Hematopoietic multipotent progenitor cell treated with erythropoietin and hydrocortisone succinate and interleukin-3 and kit ligand, for 8 days (in vitro differentiated cells): Measurements from ENCODE around the gene ACTG2.
A peak's percentile ranks its signal among the peaks of the same experiment; 100 is the strongest.

ENCODE experiments used
- DNase-seq: peaks from one replicate; pipeline ENCODE4 v3.0.0-alpha.2; 2015

ACTG2 gene

GRCh38 chr2:73915437-73915993, 22.7 kb downstream of the ACTG2 start:
- DNase-seq = no peak

GRCh38 chr2:73916666-73917065, 23.9 kb downstream of the ACTG2 start:
- DNase-seq = no peak

- no peak for DNase-seq
These were observed 24.5 kb downstream of the ACTG2 start for GRCh38 chr2:73917296-73917695.

GRCh38 chr2:73917696-73918207, 24.9 kb downstream of the ACTG2 start:
- DNase-seq = no peak

GRCh38 chr2:73918856-73919255, 26.0 kb downstream of the ACTG2 start:
- no peak for DNase-seq

GRCh38 chr2:73919596-73920228, 26.9 kb downstream of the ACTG2 start:
- no peak for DNase-seq

- DNase-seq = peak; percentile 73
These were observed 28.1 kb downstream of the ACTG2 start for GRCh38 chr2:73920577-73921545.

- no peak for DNase-seq
These were observed 28.8 kb downstream of the ACTG2 start for GRCh38 chr2:73921581-73921980.

- DNase-seq = no peak
These were observed 29.9 kb downstream of the ACTG2 start for GRCh38 chr2:73922681-73923080.

- peak; percentile 60 for DNase-seq
These were observed 32.4 kb downstream of the ACTG2 start for GRCh38 chr2:73925033-73925704.

- DNase-seq = no peak
These were observed 33.2 kb downstream of the ACTG2 start for GRCh38 chr2:73925853-73926492.

GRCh38 chr2:73926493-73927327, 33.9 kb downstream of the ACTG2 start, which contains the start of gene DGUOK:
DGUOK (plus strand) TSS chr2:73926880; CDS start chr2:73926911, 31 bp downstream.
- DNase-seq = peak; percentile 100

GRCh38 chr2:73927344-73927743, 34.5 kb downstream of the ACTG2 start:
- DNase-seq = no peak

GRCh38 chr2:73928963-73929347, 36.1 kb downstream of the ACTG2 start:
- DNase-seq = no peak

- no peak for DNase-seq
These were observed 37.6 kb downstream of the ACTG2 start for GRCh38 chr2:73930386-73930785.

- no peak for DNase-seq
These were observed 39.0 kb downstream of the ACTG2 start for GRCh38 chr2:73931531-73932500.

- no peak for DNase-seq
These were observed 40.4 kb downstream of the ACTG2 start for GRCh38 chr2:73933194-73933593.

- no peak for DNase-seq
These were observed 42.8 kb downstream of the ACTG2 start for GRCh38 chr2:73935641-73936040.

- no peak for DNase-seq
These were observed 44.5 kb downstream of the ACTG2 start for GRCh38 chr2:73937103-73937885.
